ENCODE data around the gene AVPR2. TPM values are rescaled to one million over a fixed set of nuclear protein-coding genes. Genes with fewer than 3 reads are reported as not detected.

AVPR2 gene
- total and polyA plus RNA-seq, 9 of the 15 experiments (the other 6 are each of a cell fraction or from before 2014, with no cell fraction given) = not detected

- intact Hi-C loops (cut with micrococcal nuclease) = loop anchor here (5.0 kb wide), 1 partner anchor 158 kb away; no protein-coding TSS in a partner anchor
- DNase-seq (ENCODE audit: extremely low read depth in 1 of 4, low spot score in 3 of 4) (no peak), FAIRE-seq (peak; percentile 60), ATAC-seq (no peak)
- Histone ChIP-seq H3K4me1 (replicated peaks in 1 of 2; ENCODE audit: control insufficient read depth in 2 of 2, insufficient read depth in 2 of 2, low read length in 2 of 2) (peaks cover 27 to 65% of the 10 kb centered on the region in 2 experiments; a peak in 4 of 5 replicates), H3K4me2 (ENCODE audit: insufficient read depth, low read length) (peak overlapping the region; percentile 97), H3K4me3 (peak overlapping the region; percentile 58), H3K9me1 (ENCODE audit: control insufficient read depth, insufficient read depth, low read length) (no peaks in the 10 kb centered on the region), H3K79me2 (ENCODE audit: control insufficient read depth, insufficient read depth, low read length) (peaks cover 47% of the 10 kb centered on the region), H3K9ac (ENCODE audit: insufficient read depth in 1 of 2, low read depth in 2 of 2, low read length in 2 of 2) (peak overlapping the region; percentile 93 to 96), H3K27me3 (ENCODE audit: control insufficient read depth in 2 of 2, insufficient read depth in 2 of 2, low read length in 2 of 2) (no peaks in the 10 kb centered on the region), H4K20me1 (replicated peaks; ENCODE audit: control insufficient read depth, insufficient read depth, low read length) (no peaks in the 10 kb centered on the region), H3K36me3 (ENCODE audit: control insufficient read depth, insufficient read depth, low read length) (peaks cover 24% of the 10 kb centered on the region), H3K9me3 (replicated peaks; ENCODE audit: control insufficient read depth, insufficient read depth, low read depth, low read length) (no peaks in the 10 kb centered on the region), H3K27ac (ENCODE audit: extremely low read depth, low read depth, low read length) (peak overlapping the region; percentile 98), H2AFZ (ENCODE audit: low read depth, low read length) (peak overlapping the region; percentile 74)
- 34% methylated on average over 4 of the region's 4 CpGs for WGBS (ENCODE audit: insufficient coverage, low coverage, missing lambda C conversion rate)
- ChIA-PET CTCF (ENCODE audit: low intra/inter-chr PET ratio) (interaction anchor here (1.3 kb wide), 1 partner anchor 22 kb away, joined by 3 read pairs; no protein-coding TSS in a partner anchor), POLR2A (interaction anchor here (0.7 to 2.3 kb wide), 17 partner anchors 8 to 131 kb away, joined by 3 to 9 read pairs (median 4); partner anchors contain the start of genes IDH3G, NAA10, RENBP and SSR4)
- no peak for TF ChIP-seq VEZF1 (CRISPR knock-in tag; IDR thresholded peaks at IDR 0.05)
- TF ChIP-seq HES1 (IDR thresholded peaks at IDR 0.05; ENCODE audit: low read depth) = no peak
- no peak for TF ChIP-seq ZNF449 (CRISPR knock-in tag; IDR thresholded peaks at IDR 0.05)
- no peak for TF ChIP-seq ZNF174 (CRISPR knock-in tag; IDR thresholded peaks at IDR 0.05)
- TF ChIP-seq SNAPC5 (CRISPR knock-in tag; IDR thresholded peaks at IDR 0.05) = peak; percentile 64; the same call in 1 of the 2 replicates
- peak; percentile 62; the same call in 1 of the 2 replicates for TF ChIP-seq GTF2A2 (tag; IDR thresholded peaks at IDR 0.05)
- peak; percentile 98 for TF ChIP-seq GTF2B (IDR thresholded peaks at IDR 0.05; ENCODE audit: extremely low read depth, insufficient read length)
- TF ChIP-seq GTF2F1 (IDR thresholded peaks at IDR 0.05; ENCODE audit: low read depth, low read length) = peak; percentile 97
- TF ChIP-seq ZKSCAN8 (CRISPR knock-in tag; IDR thresholded peaks at IDR 0.05) = peak; percentile 13; the same call in 1 of the 2 replicates
- TF ChIP-seq ZNF75A (CRISPR knock-in tag; IDR thresholded peaks at IDR 0.05) = no peak
- peak; percentile 28; the same call in 1 of the 2 replicates for TF ChIP-seq GABPB1 (CRISPR knock-in tag; IDR thresholded peaks at IDR 0.05)
- in situ Hi-C loops (cut with MboI) = no loop called here
- TSS peak; percentile 40 for BruUV-seq (replicated peaks)
Measured at GRCh38 chrX:153925387-153925738, 20.9 kb downstream of the AVPR2 start.

All from K562 (cell line).